H7 (cell line): ENCODE data around the gene SPDYE6. TPM values are rescaled to one million over a fixed set of nuclear protein-coding genes. Genes with fewer than 3 reads are reported as not detected.
"Not testable (repeated sequence)": the region's sequence is repeated elsewhere in the genome, so short reads cannot be mapped to it uniquely, and the experiment has no call there.

ENCODE experiments used
- DNase-seq: peaks from one replicate; pipeline ENCODE4 v3.0.0; 2012
- H3K27me3 ChIP-seq: 2 replicates; pipeline ENCODE4 v1.6.0; 2011; ENCODE audit warnings: mild to moderate bottlenecking, low read length; ENCODE audit not compliant: control insufficient read depth, insufficient read depth
- H3K36me3 ChIP-seq: replicated peaks from 2 replicates; pipeline ENCODE4 v1.5.1; 2011; ENCODE audit warnings: low read length; ENCODE audit not compliant: control insufficient read depth, insufficient read depth
- H3K4me3 ChIP-seq: 2 replicates; pipeline ENCODE4 v1.5.1; 2011; ENCODE audit warnings: low read depth, mild to moderate bottlenecking, control low read depth, low read length, moderate library complexity; ENCODE audit not compliant: insufficient read depth
- total RNA-seq: library from RNA; depleted of rRNA; stranded (reverse); fragments of >200 nt; shearing (Covaris generic); gene quantifications from 2 replicates; pipeline ENCODE4 v1.2.3, GENCODE V29; 2014

SPDYE6 gene
- total RNA-seq, 1 experiment from 2014 or later = not detected

GRCh38 chr7:102313997-102314780 is 42.1 kb downstream of the SPDYE6 start:
- no peaks in the 10 kb centered on the region for H3K36me3 ChIP-seq
- no peaks in the 10 kb centered on the region for H3K27me3 ChIP-seq
- DNase-seq = peak; percentile 27
- H3K4me3 ChIP-seq = no peak overlapping the region

GRCh38 chr7:102312317-102312716 is 43.9 kb downstream of the SPDYE6 start:
- Histone ChIP-seq H3K4me3 (no peak overlapping the region), H3K36me3 (no peaks in the 10 kb centered on the region), H3K27me3 (no peaks in the 10 kb centered on the region)
- peak; percentile 7 for DNase-seq

DNA sequence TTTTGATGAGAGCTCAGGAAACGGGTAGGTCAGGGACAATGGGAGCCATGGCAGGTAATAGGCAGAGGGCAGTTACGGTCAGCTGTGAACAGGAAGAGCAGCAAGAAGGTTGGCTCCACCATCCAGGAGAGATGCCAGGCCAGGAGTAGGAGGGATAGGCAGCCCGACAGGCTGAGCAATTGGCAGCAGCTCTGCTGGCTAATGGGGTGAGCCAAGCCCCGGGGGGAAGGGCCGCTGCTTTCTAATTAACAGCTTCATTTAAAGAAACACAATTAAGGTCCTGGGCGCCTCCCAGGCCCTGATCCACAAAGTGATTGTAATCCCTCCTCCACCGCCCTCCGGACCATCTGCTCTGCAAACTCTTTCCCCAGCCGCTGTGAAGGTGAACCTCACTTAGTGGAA is 45.8 kb downstream of the SPDYE6 start:
- no peaks in the 10 kb centered on the region for H3K27me3 ChIP-seq
- peak; percentile 44 for DNase-seq
- H3K36me3 ChIP-seq = no peaks in the 10 kb centered on the region
- H3K4me3 ChIP-seq = no peak overlapping the region

GRCh38 chr7:102306916-102307677 is 49.1 kb downstream of the SPDYE6 start:
- DNase-seq = peak; percentile 85
- Histone ChIP-seq H3K27me3 (no peaks in the 10 kb centered on the region), H3K36me3 (no peaks in the 10 kb centered on the region; the same call in 1 of the 2 replicates), H3K4me3 (no peak overlapping the region)

- peaks cover 1% of the 10 kb centered on the region; the same call in 1 of the 2 replicates for H3K27me3 ChIP-seq
- H3K36me3 ChIP-seq = no peaks in the 10 kb centered on the region; the same call in 1 of the 2 replicates
- DNase-seq = no peak
- no peak overlapping the region for H3K4me3 ChIP-seq
Measured at GRCh38 chr7:102305414-102306268, 50.6 kb downstream of the SPDYE6 start.

- H3K4me3 ChIP-seq = no peak overlapping the region
- DNase-seq = no peak
- H3K36me3 ChIP-seq = no peaks in the 10 kb centered on the region; the same call in 1 of the 2 replicates
Measured at GRCh38 chr7:102304668-102305067, 51.6 kb downstream of the SPDYE6 start.

GRCh38 chr7:102303669-102304422 is 52.4 kb downstream of the SPDYE6 start:
- H3K4me3 ChIP-seq = no peak overlapping the region
- no peak for DNase-seq
- peaks cover 6% of the 10 kb centered on the region; the same call in 1 of the 2 replicates for H3K27me3 ChIP-seq
- H3K36me3 ChIP-seq = no peaks in the 10 kb centered on the region; the same call in 1 of the 2 replicates

More at GRCh38 chr7:102304668-102305067, 51.6 kb downstream of the SPDYE6 start:
- H3K27me3 ChIP-seq = peaks cover 6% of the 10 kb centered on the region; the same call in 1 of the 2 replicates

GRCh38 chr7:102302025-102302424 is 54.2 kb downstream of the SPDYE6 start:
- Histone ChIP-seq H3K4me3 (no peak overlapping the region), H3K36me3 (no peaks in the 10 kb centered on the region; the same call in 1 of the 2 replicates), H3K27me3 (peaks cover 6% of the 10 kb centered on the region; the same call in 1 of the 2 replicates)
- no peak for DNase-seq

DNA sequence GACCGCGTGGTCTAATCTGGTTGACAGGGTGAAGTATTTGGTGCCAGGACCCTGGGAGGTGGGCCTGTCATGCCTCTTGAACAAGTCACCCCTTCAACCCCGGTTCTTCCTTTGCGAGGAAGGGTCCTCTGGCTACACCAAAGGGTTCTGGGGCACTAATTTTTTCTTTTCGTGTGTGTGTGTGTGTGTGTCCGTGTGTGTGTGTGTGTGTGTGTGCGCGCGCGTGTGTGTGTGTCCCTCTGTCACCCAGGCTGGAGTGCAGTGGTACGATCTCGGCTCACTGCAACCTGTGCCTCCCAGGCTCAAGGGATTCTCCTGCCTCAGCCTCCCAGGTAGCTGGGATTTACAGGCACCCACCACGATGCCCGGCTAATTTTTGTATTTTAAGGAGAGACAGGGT is 54.9 kb downstream of the SPDYE6 start:
- not testable (repeated sequence) for H3K36me3 ChIP-seq, H3K27me3 ChIP-seq, H3K4me3 ChIP-seq, DNase-seq

GRCh38 chr7:102300643-102301221 is 55.5 kb downstream of the SPDYE6 start:
- Histone ChIP-seq H3K27me3 (peaks cover 6% of the 10 kb centered on the region; the same call in 1 of the 2 replicates), H3K4me3 (no peak overlapping the region), H3K36me3 (no peaks in the 10 kb centered on the region; the same call in 1 of the 2 replicates)
- DNase-seq = peak; percentile 96

DNA sequence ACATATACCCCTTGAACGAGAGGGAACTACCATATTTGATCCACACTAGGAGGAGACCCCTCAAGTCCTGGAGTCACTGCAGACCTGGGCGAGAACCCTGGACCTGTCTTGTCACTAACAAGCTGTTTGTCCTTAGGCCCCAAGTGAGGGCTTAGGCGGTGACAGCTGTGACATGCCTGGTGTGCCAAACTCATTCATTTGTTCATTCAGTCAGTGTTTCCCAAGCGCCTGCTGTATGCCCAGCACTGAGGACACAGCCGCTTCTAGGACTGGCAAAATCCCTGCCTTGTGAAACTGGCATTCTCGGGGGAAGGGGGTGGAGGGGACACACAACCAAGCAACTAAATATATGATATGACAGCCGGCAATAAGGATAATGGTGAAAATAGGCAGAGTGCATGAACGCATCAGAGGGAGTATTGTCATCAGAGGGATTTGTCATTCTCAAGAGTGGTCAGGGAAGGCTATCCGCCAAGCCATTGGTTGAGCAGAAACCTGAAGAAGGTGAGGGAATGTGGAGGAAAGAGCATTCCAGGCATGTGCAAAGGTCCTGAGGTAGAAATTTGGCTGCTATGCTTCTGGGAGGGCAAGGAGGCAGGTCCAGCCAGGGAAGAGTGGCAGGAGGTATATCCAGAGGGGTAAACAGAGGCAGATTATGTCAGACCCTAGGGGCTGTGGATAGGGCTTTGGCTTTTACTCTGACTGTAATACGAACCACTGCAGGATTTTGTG is 58.6 kb downstream of the SPDYE6 start:
- no peak for DNase-seq
- H3K4me3 ChIP-seq = no peak overlapping the region
- no peaks in the 10 kb centered on the region for H3K36me3 ChIP-seq
- H3K27me3 ChIP-seq = peaks cover 8% of the 10 kb centered on the region; the same call in 1 of the 2 replicates

GRCh38 chr7:102296514-102296913 is 59.7 kb downstream of the SPDYE6 start:
- Histone ChIP-seq H3K4me3 (no peak overlapping the region), H3K36me3 (no peaks in the 10 kb centered on the region), H3K27me3 (peaks cover 8% of the 10 kb centered on the region; the same call in 1 of the 2 replicates)
- DNase-seq = no peak

- DNase-seq = no peak
- Histone ChIP-seq H3K36me3 (no peaks in the 10 kb centered on the region), H3K4me3 (no peak overlapping the region), H3K27me3 (peaks cover 8% of the 10 kb centered on the region; the same call in 1 of the 2 replicates)
Measured at GRCh38 chr7:102296179-102296438, 60.1 kb downstream of the SPDYE6 start.
